ENCODE data around the gene IFNA16.

GRCh38 chr9:21228122-21228521 is 11.0 kb upstream of the IFNA16 start, which contains the start of gene IFNA17:
- TF ChIP-seq FOXK2 (IDR thresholded peaks at IDR 0.05): no peak
- no peak for TF ChIP-seq SP1 (IDR thresholded peaks at IDR 0.05)
- TF ChIP-seq BHLHE40 (IDR thresholded peaks at IDR 0.05; ENCODE audit: borderline replicate concordance): no peak
- TF ChIP-seq CTBP1 (IDR thresholded peaks at IDR 0.05; ENCODE audit: borderline replicate concordance): no peak
- TF ChIP-seq L3MBTL2 (conservative IDR thresholded peaks at IDR 0.05): no peak
- TF ChIP-seq HDGF (IDR thresholded peaks at IDR 0.05; ENCODE audit: borderline replicate concordance): no peak
- TF ChIP-seq FOXM1 (IDR thresholded peaks at IDR 0.05; ENCODE audit: borderline replicate concordance): no peak
- no peak for TF ChIP-seq NFRKB (IDR thresholded peaks at IDR 0.05)
- no peak for TF ChIP-seq SUZ12 (IDR thresholded peaks at IDR 0.05)
- no peak for TF ChIP-seq ELF4 (IDR thresholded peaks at IDR 0.05)
- TF ChIP-seq ARNT (IDR thresholded peaks at IDR 0.05): no peak
- TF ChIP-seq TARDBP (IDR thresholded peaks at IDR 0.05): no peak
- no peak for TF ChIP-seq FOXA1 (IDR thresholded peaks at IDR 0.05)
- TF ChIP-seq PKNOX1 (IDR thresholded peaks at IDR 0.05): no peak

All from HEK293T (cell line).